Measurements from ENCODE around the gene ARL14. TPM values are rescaled to one million over a fixed set of nuclear protein-coding genes. Genes with fewer than 3 reads are reported as not detected.

ARL14 gene
- polyA plus RNA-seq, 1 donor from 2014 or later = not detected

DNA sequence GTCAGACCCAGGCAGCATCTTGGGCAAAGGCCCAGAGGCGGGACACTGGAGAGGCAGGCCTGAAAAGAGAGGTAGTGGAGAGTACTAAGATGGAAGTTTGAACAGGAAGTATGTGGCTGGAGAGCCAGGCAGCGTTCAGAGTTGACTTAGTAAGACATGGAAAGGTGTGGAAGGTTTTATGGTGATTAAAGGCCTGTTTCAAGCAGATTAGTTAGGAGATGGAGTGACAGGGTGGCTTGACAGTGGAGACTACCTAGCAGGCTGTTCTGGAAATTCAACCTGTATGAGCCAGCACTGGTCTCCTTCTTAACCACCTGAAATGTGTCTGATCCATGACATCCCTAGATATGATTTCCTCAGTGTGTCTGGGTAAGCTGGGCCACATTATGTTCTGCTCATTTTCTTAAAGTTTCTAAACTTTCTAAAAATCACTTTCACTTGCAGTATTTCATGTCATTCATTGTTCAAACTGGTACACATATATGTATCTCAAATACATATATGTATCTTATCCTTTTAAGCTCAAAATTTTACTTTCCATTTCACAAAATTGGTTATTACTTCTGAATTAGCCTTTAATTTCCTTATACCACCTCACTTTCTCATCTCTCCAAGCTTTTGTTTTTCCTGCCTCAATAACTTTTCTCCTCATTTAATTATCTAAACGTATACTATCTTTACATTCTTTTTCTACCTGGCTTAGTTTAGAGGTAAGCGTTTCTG lies 43.4 kb upstream of the ARL14 start:
- no peaks in the 10 kb centered on the region for H3K9me2 ChIP-seq (ENCODE audit: insufficient read depth, low read length)
- H3K27me3 ChIP-seq (ENCODE audit: insufficient read depth, low read depth, low read length) = no peaks in the 10 kb centered on the region
- no peaks in the 10 kb centered on the region for H3F3A ChIP-seq (ENCODE audit: insufficient read depth, low read length, poor library complexity, severe bottlenecking)
- no peaks in the 10 kb centered on the region for H3K36me3 ChIP-seq (ENCODE audit: insufficient read depth, low read length)
- no peak overlapping the region for H3K4me3 ChIP-seq (ENCODE audit: low read length)
- H3K4me2 ChIP-seq (ENCODE audit: low read length) = no peak overlapping the region
- no peak overlapping the region for H2AFZ ChIP-seq (ENCODE audit: low read depth, low read length)
- H4K20me1 ChIP-seq (ENCODE audit: insufficient read depth) = no peaks in the 10 kb centered on the region
- no peak overlapping the region for H3K9ac ChIP-seq (ENCODE audit: low read length)
- no peak overlapping the region for H3K27ac ChIP-seq (ENCODE audit: low read length)
- TF ChIP-seq, protein P1, sequence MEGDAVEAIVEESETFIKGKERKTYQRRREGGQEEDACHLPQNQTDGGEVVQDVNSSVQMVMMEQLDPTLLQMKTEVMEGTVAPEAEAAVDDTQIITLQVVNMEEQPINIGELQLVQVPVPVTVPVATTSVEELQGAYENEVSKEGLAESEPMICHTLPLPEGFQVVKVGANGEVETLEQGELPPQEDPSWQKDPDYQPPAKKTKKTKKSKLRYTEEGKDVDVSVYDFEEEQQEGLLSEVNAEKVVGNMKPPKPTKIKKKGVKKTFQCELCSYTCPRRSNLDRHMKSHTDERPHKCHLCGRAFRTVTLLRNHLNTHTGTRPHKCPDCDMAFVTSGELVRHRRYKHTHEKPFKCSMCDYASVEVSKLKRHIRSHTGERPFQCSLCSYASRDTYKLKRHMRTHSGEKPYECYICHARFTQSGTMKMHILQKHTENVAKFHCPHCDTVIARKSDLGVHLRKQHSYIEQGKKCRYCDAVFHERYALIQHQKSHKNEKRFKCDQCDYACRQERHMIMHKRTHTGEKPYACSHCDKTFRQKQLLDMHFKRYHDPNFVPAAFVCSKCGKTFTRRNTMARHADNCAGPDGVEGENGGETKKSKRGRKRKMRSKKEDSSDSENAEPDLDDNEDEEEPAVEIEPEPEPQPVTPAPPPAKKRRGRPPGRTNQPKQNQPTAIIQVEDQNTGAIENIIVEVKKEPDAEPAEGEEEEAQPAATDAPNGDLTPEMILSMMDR (IDR thresholded peaks at IDR 0.05; ENCODE audit: poor library complexity, severe bottlenecking) = no peak
- TF ChIP-seq SMC3 (conservative IDR thresholded peaks at IDR 0.05; ENCODE audit: poor library complexity) (no peak), MXI1 (conservative IDR thresholded peaks at IDR 0.05; ENCODE audit: poor library complexity, severe bottlenecking) (no peak), EZH2 (IDR thresholded peaks at IDR 0.05; ENCODE audit: borderline replicate concordance, insufficient read depth, low read length, poor library complexity, severe bottlenecking) (no peak), TAF1 (IDR thresholded peaks at IDR 0.05; ENCODE audit: low read depth) (no peak), POLR2AphosphoS5 (IDR thresholded peaks at IDR 0.05) (no peak), EP300 (conservative IDR thresholded peaks at IDR 0.05; ENCODE audit: poor library complexity, severe bottlenecking) (no peak), RAD21 (conservative IDR thresholded peaks at IDR 0.05) (no peak)
- TF ChIP-seq, protein P2, sequence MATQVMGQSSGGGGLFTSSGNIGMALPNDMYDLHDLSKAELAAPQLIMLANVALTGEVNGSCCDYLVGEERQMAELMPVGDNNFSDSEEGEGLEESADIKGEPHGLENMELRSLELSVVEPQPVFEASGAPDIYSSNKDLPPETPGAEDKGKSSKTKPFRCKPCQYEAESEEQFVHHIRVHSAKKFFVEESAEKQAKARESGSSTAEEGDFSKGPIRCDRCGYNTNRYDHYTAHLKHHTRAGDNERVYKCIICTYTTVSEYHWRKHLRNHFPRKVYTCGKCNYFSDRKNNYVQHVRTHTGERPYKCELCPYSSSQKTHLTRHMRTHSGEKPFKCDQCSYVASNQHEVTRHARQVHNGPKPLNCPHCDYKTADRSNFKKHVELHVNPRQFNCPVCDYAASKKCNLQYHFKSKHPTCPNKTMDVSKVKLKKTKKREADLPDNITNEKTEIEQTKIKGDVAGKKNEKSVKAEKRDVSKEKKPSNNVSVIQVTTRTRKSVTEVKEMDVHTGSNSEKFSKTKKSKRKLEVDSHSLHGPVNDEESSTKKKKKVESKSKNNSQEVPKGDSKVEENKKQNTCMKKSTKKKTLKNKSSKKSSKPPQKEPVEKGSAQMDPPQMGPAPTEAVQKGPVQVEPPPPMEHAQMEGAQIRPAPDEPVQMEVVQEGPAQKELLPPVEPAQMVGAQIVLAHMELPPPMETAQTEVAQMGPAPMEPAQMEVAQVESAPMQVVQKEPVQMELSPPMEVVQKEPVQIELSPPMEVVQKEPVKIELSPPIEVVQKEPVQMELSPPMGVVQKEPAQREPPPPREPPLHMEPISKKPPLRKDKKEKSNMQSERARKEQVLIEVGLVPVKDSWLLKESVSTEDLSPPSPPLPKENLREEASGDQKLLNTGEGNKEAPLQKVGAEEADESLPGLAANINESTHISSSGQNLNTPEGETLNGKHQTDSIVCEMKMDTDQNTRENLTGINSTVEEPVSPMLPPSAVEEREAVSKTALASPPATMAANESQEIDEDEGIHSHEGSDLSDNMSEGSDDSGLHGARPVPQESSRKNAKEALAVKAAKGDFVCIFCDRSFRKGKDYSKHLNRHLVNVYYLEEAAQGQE (IDR thresholded peaks at IDR 0.05; ENCODE audit: borderline replicate concordance) = no peak
- no peaks in the 10 kb centered on the region for H3K79me2 ChIP-seq (replicated peaks; ENCODE audit: insufficient read depth, low read length)
- no peaks in the 10 kb centered on the region for H3K9me3 ChIP-seq (ENCODE audit: low read length)

DNA sequence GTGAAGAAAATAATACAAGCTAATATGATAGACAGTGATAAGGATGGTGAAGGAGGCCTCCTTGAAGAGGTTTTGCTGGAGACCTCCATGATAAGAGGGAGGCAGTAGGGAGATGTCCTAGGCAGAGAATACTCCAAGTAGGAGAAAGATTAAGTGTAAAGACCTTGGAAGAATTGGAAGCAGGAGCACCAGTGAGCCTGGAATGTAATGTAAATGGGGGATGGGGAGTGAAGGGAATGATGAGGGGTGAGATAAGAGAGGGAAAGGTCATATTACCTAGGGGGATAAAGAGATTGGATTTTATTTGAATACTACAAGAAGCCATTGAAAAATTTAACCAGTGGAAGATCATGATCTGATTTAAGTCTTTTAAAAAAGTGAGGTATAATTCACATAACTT lies 41.7 kb upstream of the ARL14 start:
- H3F3A ChIP-seq (ENCODE audit: insufficient read depth, low read length, poor library complexity, severe bottlenecking) = no peaks in the 10 kb centered on the region
- H3K9ac ChIP-seq (ENCODE audit: low read length) = no peak overlapping the region
- H4K20me1 ChIP-seq (ENCODE audit: insufficient read depth) = no peaks in the 10 kb centered on the region
- no peak overlapping the region for H3K4me3 ChIP-seq (ENCODE audit: low read length)
- H2AFZ ChIP-seq (ENCODE audit: low read depth, low read length) = no peak overlapping the region
- H3K36me3 ChIP-seq (ENCODE audit: insufficient read depth, low read length) = no peaks in the 10 kb centered on the region
- no peaks in the 10 kb centered on the region for H3K9me3 ChIP-seq (ENCODE audit: low read length)
- no peak overlapping the region for H3K4me2 ChIP-seq (ENCODE audit: low read length)
- no peak for TF ChIP-seq EZH2 (IDR thresholded peaks at IDR 0.05; ENCODE audit: borderline replicate concordance, insufficient read depth, low read length, poor library complexity, severe bottlenecking)
- no peak for TF ChIP-seq MXI1 (conservative IDR thresholded peaks at IDR 0.05; ENCODE audit: poor library complexity, severe bottlenecking)
- no peak for TF ChIP-seq EP300 (conservative IDR thresholded peaks at IDR 0.05; ENCODE audit: poor library complexity, severe bottlenecking)
- no peak for TF ChIP-seq RAD21 (conservative IDR thresholded peaks at IDR 0.05)
- no peak for TF ChIP-seq POLR2AphosphoS5 (IDR thresholded peaks at IDR 0.05)
- no peak for TF ChIP-seq SMC3 (conservative IDR thresholded peaks at IDR 0.05; ENCODE audit: poor library complexity)
- TF ChIP-seq, protein P2 (IDR thresholded peaks at IDR 0.05; ENCODE audit: borderline replicate concordance) = no peak
- TF ChIP-seq, protein P1 (IDR thresholded peaks at IDR 0.05; ENCODE audit: poor library complexity, severe bottlenecking) = no peak
- no peak for TF ChIP-seq TAF1 (IDR thresholded peaks at IDR 0.05; ENCODE audit: low read depth)
- no peaks in the 10 kb centered on the region for H3K79me2 ChIP-seq (replicated peaks; ENCODE audit: insufficient read depth, low read length)
- H3K9me2 ChIP-seq (ENCODE audit: insufficient read depth, low read length) = no peaks in the 10 kb centered on the region
- no peaks in the 10 kb centered on the region for H3K27me3 ChIP-seq (ENCODE audit: insufficient read depth, low read depth, low read length)
- no peak overlapping the region for H3K27ac ChIP-seq (ENCODE audit: low read length)

Measured in neural cell (in vitro differentiated cells).